ENCODE measurements around the gene SLC25A23.

The SLC25A23 gene

DNA sequence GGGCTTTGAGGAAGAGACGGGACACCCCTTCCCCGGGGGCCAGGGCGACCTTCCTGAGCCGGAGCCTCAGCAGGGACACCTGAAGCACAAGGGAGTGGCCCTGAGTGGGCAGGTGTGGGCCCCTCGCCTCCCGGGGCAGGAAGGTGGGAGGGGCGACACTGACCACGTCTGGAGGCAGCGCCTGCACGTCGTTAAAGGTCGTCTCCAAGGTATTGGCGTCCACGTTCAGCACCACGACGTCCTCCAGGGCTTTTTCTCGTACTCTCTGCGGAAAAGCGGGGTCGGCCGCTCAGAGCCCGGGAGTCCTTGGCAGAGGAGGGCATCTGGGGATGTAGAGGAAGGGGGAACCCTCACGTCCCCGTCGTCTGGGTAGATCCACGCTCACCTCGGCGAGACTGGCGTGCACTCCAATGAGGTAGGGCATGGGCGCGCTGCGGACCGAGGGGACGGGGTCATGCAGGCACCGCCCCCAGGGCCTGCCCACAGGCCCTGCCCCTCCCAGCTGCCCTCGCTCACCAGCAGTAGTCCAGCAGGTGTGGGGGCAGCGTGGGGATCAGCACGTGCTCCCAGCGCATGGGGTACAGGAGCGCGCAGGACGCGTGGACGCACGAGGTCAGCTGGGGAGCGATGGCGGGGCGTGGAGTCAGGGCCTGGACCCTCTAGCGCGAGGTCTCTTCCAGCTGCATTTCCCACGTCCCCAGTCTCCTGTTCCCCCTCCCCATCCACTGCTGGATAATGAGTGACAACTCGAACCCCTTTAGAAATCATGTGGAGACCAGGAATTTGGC lies 15.9 kb upstream of the SLC25A23 start:
- H4K20me1 ChIP-seq (ENCODE audit: insufficient read depth, low read length), result no peaks in the 10 kb centered on the region
- ATAC-seq (ENCODE audit: insufficient read depth, low read depth) (no peak), DNase-seq (no peak)
- H3K27me3 ChIP-seq (ENCODE audit: insufficient read depth, low read length, poor library complexity), result no peaks in the 10 kb centered on the region
- H3K27ac ChIP-seq (ENCODE audit: low read length), result no peak overlapping the region
- H3K4me1 ChIP-seq (ENCODE audit: insufficient read depth, low read length), result peaks cover 8% of the 10 kb centered on the region
- H3K36me3 ChIP-seq (ENCODE audit: insufficient read depth, low read length), result peaks cover 38% of the 10 kb centered on the region
- no peak overlapping the region for H2AFZ ChIP-seq (ENCODE audit: low read depth, low read length)
- no peak overlapping the region for H3K4me3 ChIP-seq (ENCODE audit: low read depth in 1 of 2, low read length in 2 of 2)
- H3K9ac ChIP-seq (ENCODE audit: low read depth, low read length), result no peak overlapping the region
- TF ChIP-seq, protein P1, sequence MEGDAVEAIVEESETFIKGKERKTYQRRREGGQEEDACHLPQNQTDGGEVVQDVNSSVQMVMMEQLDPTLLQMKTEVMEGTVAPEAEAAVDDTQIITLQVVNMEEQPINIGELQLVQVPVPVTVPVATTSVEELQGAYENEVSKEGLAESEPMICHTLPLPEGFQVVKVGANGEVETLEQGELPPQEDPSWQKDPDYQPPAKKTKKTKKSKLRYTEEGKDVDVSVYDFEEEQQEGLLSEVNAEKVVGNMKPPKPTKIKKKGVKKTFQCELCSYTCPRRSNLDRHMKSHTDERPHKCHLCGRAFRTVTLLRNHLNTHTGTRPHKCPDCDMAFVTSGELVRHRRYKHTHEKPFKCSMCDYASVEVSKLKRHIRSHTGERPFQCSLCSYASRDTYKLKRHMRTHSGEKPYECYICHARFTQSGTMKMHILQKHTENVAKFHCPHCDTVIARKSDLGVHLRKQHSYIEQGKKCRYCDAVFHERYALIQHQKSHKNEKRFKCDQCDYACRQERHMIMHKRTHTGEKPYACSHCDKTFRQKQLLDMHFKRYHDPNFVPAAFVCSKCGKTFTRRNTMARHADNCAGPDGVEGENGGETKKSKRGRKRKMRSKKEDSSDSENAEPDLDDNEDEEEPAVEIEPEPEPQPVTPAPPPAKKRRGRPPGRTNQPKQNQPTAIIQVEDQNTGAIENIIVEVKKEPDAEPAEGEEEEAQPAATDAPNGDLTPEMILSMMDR (IDR thresholded peaks at IDR 0.05; ENCODE audit: borderline replicate concordance, extremely low read depth, low read length, poor library complexity, severe bottlenecking), result no peak
- no peak for TF ChIP-seq EZH2 (IDR thresholded peaks at IDR 0.05; ENCODE audit: borderline replicate concordance, low read depth, low read length, severe bottlenecking)
- H3K79me2 ChIP-seq (ENCODE audit: insufficient read depth, low read length), result peaks cover 6% of the 10 kb centered on the region; the same call in 1 of the 2 replicates
- H3K9me3 ChIP-seq (ENCODE audit: insufficient read depth, low read length, severe bottlenecking), result no peaks in the 10 kb centered on the region
- no peak overlapping the region for H3K4me2 ChIP-seq (ENCODE audit: insufficient read depth, low read length)

DNA sequence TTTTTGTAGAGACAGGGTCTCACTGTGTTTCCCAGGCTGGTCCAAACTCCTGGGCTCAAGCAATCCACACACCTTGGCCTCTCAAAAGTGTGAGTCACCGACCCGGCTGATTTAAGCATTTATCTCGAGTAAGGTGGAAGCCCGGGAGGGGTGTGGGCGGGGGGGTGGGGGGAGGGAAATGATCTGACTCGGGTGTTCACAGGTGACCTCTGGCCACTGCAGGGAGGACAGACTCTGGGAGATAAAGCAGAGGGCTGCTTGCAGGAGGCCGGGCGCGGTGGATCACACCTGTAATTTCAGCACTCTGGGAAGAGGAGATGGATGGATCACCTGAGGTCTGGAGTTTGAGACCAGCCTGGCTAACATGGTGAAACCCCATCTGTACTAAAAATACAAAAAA lies 14.1 kb upstream of the SLC25A23 start:
- no peak for DNase-seq
- Histone ChIP-seq H3K36me3 (ENCODE audit: insufficient read depth, low read length) (peaks cover 32% of the 10 kb centered on the region), H3K4me3 (ENCODE audit: low read depth in 1 of 2, low read length in 2 of 2) (no peak overlapping the region), H2AFZ (ENCODE audit: low read depth, low read length) (no peak overlapping the region), H3K27ac (ENCODE audit: low read length) (no peak overlapping the region), H3K4me1 (ENCODE audit: insufficient read depth, low read length) (no peaks in the 10 kb centered on the region), H3K79me2 (ENCODE audit: insufficient read depth, low read length) (no peaks in the 10 kb centered on the region), H3K4me2 (ENCODE audit: insufficient read depth, low read length) (no peak overlapping the region), H4K20me1 (ENCODE audit: insufficient read depth, low read length) (no peaks in the 10 kb centered on the region), H3K27me3 (ENCODE audit: insufficient read depth, low read length, poor library complexity) (no peaks in the 10 kb centered on the region), H3K9me3 (ENCODE audit: insufficient read depth, low read length, severe bottlenecking) (no peaks in the 10 kb centered on the region), H3K9ac (ENCODE audit: low read depth, low read length) (no peak overlapping the region)
- TF ChIP-seq, protein P1 (IDR thresholded peaks at IDR 0.05; ENCODE audit: borderline replicate concordance, extremely low read depth, low read length, poor library complexity, severe bottlenecking), result no peak
- no peak for TF ChIP-seq EZH2 (IDR thresholded peaks at IDR 0.05; ENCODE audit: borderline replicate concordance, low read depth, low read length, severe bottlenecking)
- ATAC-seq (ENCODE audit: insufficient read depth, low read depth), result no peak

DNA sequence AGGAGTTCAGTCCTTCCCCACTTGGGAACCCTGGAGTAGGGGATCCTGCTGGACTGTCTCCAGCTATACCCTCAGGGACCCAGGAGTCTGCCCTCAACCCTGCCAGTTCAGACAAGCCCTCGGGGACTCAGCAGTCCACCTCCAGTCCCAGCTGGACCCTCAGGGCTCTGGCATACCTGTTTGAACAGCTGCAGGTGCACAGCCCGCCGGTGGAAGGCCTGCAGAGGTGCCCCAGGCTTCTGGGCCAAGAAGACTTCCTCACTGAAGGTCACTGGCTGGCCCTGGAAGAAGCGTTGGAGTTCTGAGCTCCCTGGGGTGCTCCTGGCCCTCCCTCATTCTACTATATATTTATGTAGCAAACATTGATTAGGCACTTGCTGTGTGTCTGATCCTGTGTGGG lies 13.1 kb upstream of the SLC25A23 start:
- H3K4me1 ChIP-seq (ENCODE audit: insufficient read depth, low read length), result no peaks in the 10 kb centered on the region
- H3K4me3 ChIP-seq (ENCODE audit: low read depth in 1 of 2, low read length in 2 of 2), result no peak overlapping the region
- DNase-seq (no peak), ATAC-seq (ENCODE audit: insufficient read depth, low read depth) (no peak)
- peaks cover 34% of the 10 kb centered on the region for H3K36me3 ChIP-seq (ENCODE audit: insufficient read depth, low read length)
- H3K9me3 ChIP-seq (ENCODE audit: insufficient read depth, low read length, severe bottlenecking), result no peaks in the 10 kb centered on the region
- no peak overlapping the region for H3K4me2 ChIP-seq (ENCODE audit: insufficient read depth, low read length)
- H3K27ac ChIP-seq (ENCODE audit: low read length), result no peak overlapping the region
- H3K79me2 ChIP-seq (ENCODE audit: insufficient read depth, low read length), result no peaks in the 10 kb centered on the region
- H3K9ac ChIP-seq (ENCODE audit: low read depth, low read length), result no peak overlapping the region
- no peaks in the 10 kb centered on the region for H3K27me3 ChIP-seq (ENCODE audit: insufficient read depth, low read length, poor library complexity)
- no peak overlapping the region for H2AFZ ChIP-seq (ENCODE audit: low read depth, low read length)
- H4K20me1 ChIP-seq (ENCODE audit: insufficient read depth, low read length), result no peaks in the 10 kb centered on the region
- TF ChIP-seq EZH2 (IDR thresholded peaks at IDR 0.05; ENCODE audit: borderline replicate concordance, low read depth, low read length, severe bottlenecking), result no peak
- TF ChIP-seq, protein P1 (IDR thresholded peaks at IDR 0.05; ENCODE audit: borderline replicate concordance, extremely low read depth, low read length, poor library complexity, severe bottlenecking), result no peak
